Endothelial cell of umbilical vein (primary cell): Measurements from ENCODE around the gene MYL5. TPM values are rescaled to one million over a fixed set of nuclear protein-coding genes. Genes with fewer than 3 reads are reported as not detected.

Experiments used
- BruUV-seq: library from RNA; stranded (reverse); fragments of 400-500 nt; replicated peaks from 2 replicates; lab custom pipeline; 2021; lab: Mats Ljungman, UMichigan
- CTCF ChIA-PET: fragments of 300-600, 350-600 bp; sonication (Branson Sonifier 250); formaldehyde crosslinking; loops from one replicate; lab custom pipeline; 2021; ENCODE audit warnings: antibody characterized with exemption, inconsistent platforms; lab: Charles Lee
- POLR2A ChIA-PET: fragments of 300-600, 350-600 bp; sonication (Branson Sonifier 250); formaldehyde crosslinking; loops from one replicate; lab custom pipeline; 2021; ENCODE audit warnings: antibody characterized with exemption, inconsistent platforms; lab: Charles Lee
- DNase-seq: peaks from one replicate; pipeline ENCODE4 v3.0.0-alpha.2; 2011; ENCODE audit warnings: low read depth, low spot score
- FAIRE-seq: peaks from 2 replicates; lab custom pipeline; 2011; peaks lifted over from hg19 to GRCh38; lab: Jason Lieb, UNC
- H2AFZ ChIP-seq: 2 replicates; pipeline ENCODE4 v1.6.0; 2012; ENCODE audit warnings: low read depth, low read length, control low read depth, inconsistent platforms
- H3K27ac ChIP-seq: 2 replicates; pipeline ENCODE4 v1.5.1; 2011; ENCODE audit warnings: low read depth, mild to moderate bottlenecking, control low read depth, low read length, moderate library complexity; ENCODE audit not compliant: insufficient read depth
- H3K27me3 ChIP-seq, 2 experiments: 2 replicates each; pipeline versions ENCODE4 v1.6.0 to v1.6.1; 2011; ENCODE audit warnings: low read length in 2 of 2, mixed read lengths in 1 of 2; ENCODE audit not compliant: control insufficient read depth in 2 of 2, insufficient read depth in 2 of 2
- H3K36me3 ChIP-seq, 2 experiments: 2 replicates in 1 of 2; 3 replicates in 1 of 2; pipeline ENCODE4 v1.5.1; 2011; ENCODE audit warnings: low read length in 2 of 2, mild to moderate bottlenecking in 1 of 2, moderate library complexity in 1 of 2; ENCODE audit not compliant: control insufficient read depth in 2 of 2, insufficient read depth in 2 of 2; ENCODE audit errors: extremely low read depth in 1 of 2
- H3K4me1 ChIP-seq: 3 replicates; pipeline ENCODE4 v1.5.1; 2011; ENCODE audit warnings: mild to moderate bottlenecking, low read length; ENCODE audit not compliant: control insufficient read depth, insufficient read depth; ENCODE audit errors: extremely low read depth
- H3K4me2 ChIP-seq: 2 replicates; pipeline ENCODE4 v1.6.1; 2011; ENCODE audit warnings: low read length, control low read depth, mixed read lengths; ENCODE audit not compliant: insufficient read depth
- H3K4me3 ChIP-seq, 3 experiments: fragments of 200-600 bp in 1 of 3; sonication (generic), shearing (Covaris generic) in 1 of 3; replicated peaks in 1 of 3; 2 replicates each; pipeline ENCODE4 v1.5.1; 2011 to 2016; ENCODE audit warnings: control low read depth in 3 of 3, low read length in 3 of 3, mild to moderate bottlenecking in 2 of 3, inconsistent platforms in 1 of 3, low read depth in 1 of 3, moderate library complexity in 1 of 3; ENCODE audit not compliant: insufficient read depth in 1 of 3
- H3K79me2 ChIP-seq: 2 replicates; pipeline ENCODE4 v1.6.0; 2012; ENCODE audit warnings: low read length, inconsistent platforms; ENCODE audit not compliant: control insufficient read depth, insufficient read depth
- H3K9ac ChIP-seq: replicated peaks from 2 replicates; pipeline ENCODE3; 2011; ENCODE audit warnings: low read length, control low read depth; ENCODE audit not compliant: insufficient read depth; ENCODE audit errors: extremely low read depth
- H3K9me1 ChIP-seq: replicated peaks from 3 replicates; pipeline ENCODE4 v1.6.0; 2011; ENCODE audit warnings: mild to moderate bottlenecking, low read length; ENCODE audit not compliant: control insufficient read depth, insufficient read depth; ENCODE audit errors: extremely low read depth
- H3K9me3 ChIP-seq: replicated peaks from 2 replicates; pipeline ENCODE4 v1.5.1; 2012; ENCODE audit warnings: low read length, inconsistent platforms; ENCODE audit not compliant: control insufficient read depth, insufficient read depth
- H4K20me1 ChIP-seq: replicated peaks from 2 replicates; pipeline ENCODE3; 2011; ENCODE audit warnings: mild to moderate bottlenecking, low read length; ENCODE audit not compliant: control insufficient read depth, insufficient read depth; ENCODE audit errors: extremely low read depth
- CTCF ChIP-seq, 2 donors: IDR thresholded peaks; 1 replicate in 1 of 2; 2 replicates in 1 of 2; pipeline ENCODE4 v1.5.1; 2011; ENCODE audit warnings: low read length in 2 of 2, mild to moderate bottlenecking in 2 of 2, moderate library complexity in 2 of 2, control low read depth in 1 of 2, inconsistent platforms in 1 of 2, low read depth in 1 of 2; ENCODE audit not compliant: insufficient read depth in 1 of 2; ENCODE audit errors: extremely low read depth in 1 of 2
- EZH2 ChIP-seq: IDR thresholded peaks from 2 replicates; pipeline ENCODE4 v1.6.1; 2012; ENCODE audit warnings: borderline replicate concordance, low read depth, mild to moderate bottlenecking, moderate library complexity, low read length, inconsistent platforms; ENCODE audit not compliant: severe bottlenecking
- GATA2 ChIP-seq: IDR thresholded peaks from 2 replicates; pipeline ENCODE4 v1.7.0; 2011; ENCODE audit warnings: low read depth, mild to moderate bottlenecking, moderate library complexity, mixed read lengths, low read length; ENCODE audit not compliant: insufficient read length, insufficient read depth
- JUN ChIP-seq: IDR thresholded peaks from 2 replicates; pipeline ENCODE4 v1.6.1; 2011; ENCODE audit warnings: borderline replicate concordance, low read depth; ENCODE audit not compliant: insufficient read length, insufficient read depth
- MAX ChIP-seq: IDR thresholded peaks from 2 replicates; pipeline ENCODE4 v1.6.1; 2011; ENCODE audit not compliant: insufficient read depth, insufficient read length
- POLR2A ChIP-seq: IDR thresholded peaks from 2 replicates; pipeline ENCODE4 v1.6.1; 2012; ENCODE audit warnings: low read depth, mild to moderate bottlenecking, control low read depth, low read length
- POLR2AphosphoS5 ChIP-seq: IDR thresholded peaks from 2 replicates; pipeline ENCODE4 v1.6.1; 2012; ENCODE audit warnings: low read depth, mild to moderate bottlenecking, control low read depth, low read length, moderate library complexity; ENCODE audit not compliant: insufficient read depth
- dilution Hi-C: fragments of 300-500 bp; cut with MboI; formaldehyde crosslinking; loops from one replicate; pipeline ENCODE4 v1.15.0; 2019; ENCODE audit warnings: low sequenced_read_pairs; ENCODE audit not compliant: extremely low pct_ligation_motif_present
- intact Hi-C: fragments of 100-400 bp; cut with micrococcal nuclease; formaldehyde crosslinking; loops from one replicate; pipeline ENCODE4 v1.10.0; 2022
- polyA plus RNA-seq, 4 experiments: library from polyadenylated mRNA; depleted of rRNA in 3 of 4; stranded (reverse) in 3 of 4; unstranded in 1 of 4; fragments of >200 nt; gene quantifications; 2 replicates each; pipeline versions ENCODE4 v1.2.1 to v1.2.3, GENCODE V29; 2011 to 2012; ENCODE audit warnings: missing spikeins in 1 of 4
- total RNA-seq: library from RNA; stranded (reverse); gene quantifications from 2 replicates; pipeline ENCODE4 v1.2.3, GENCODE V29; 2021

Gene MYL5
- total and polyA plus RNA-seq, 2 donors (not counting 3 experiments of a cell fraction or from before 2014, with no cell fraction given), result 12.3 to 13.4 TPM

GRCh38 chr4:650951-651883 is 23.1 kb upstream of the MYL5 start:
- Histone ChIP-seq H3K4me1 (no peaks in the 10 kb centered on the region), H3K27ac (no peak overlapping the region), H3K36me3 (no peaks in the 10 kb centered on the region), H3K9ac (no peak overlapping the region), H4K20me1 (no peaks in the 10 kb centered on the region), H2AFZ (no peak overlapping the region), H3K4me2 (no peak overlapping the region), H3K4me3 (no peak overlapping the region), H3K79me2 (no peaks in the 10 kb centered on the region), H3K9me1 (no peaks in the 10 kb centered on the region), H3K27me3 (no peaks in the 10 kb centered on the region), H3K9me3 (no peaks in the 10 kb centered on the region)
- ChIA-PET CTCF (no interaction called here), POLR2A (no interaction called here)
- no peak for DNase-seq
- TF ChIP-seq MAX (no peak), POLR2AphosphoS5 (no peak), POLR2A (no peak)
- intact Hi-C loops (no loop called here), dilution Hi-C loops (no loop called here)
- FAIRE-seq, result no peak
- no TSS peak for BruUV-seq

- Histone ChIP-seq H3K4me1 (no peaks in the 10 kb centered on the region), H3K9me3 (no peaks in the 10 kb centered on the region), H3K36me3 (no peaks in the 10 kb centered on the region), H4K20me1 (no peaks in the 10 kb centered on the region), H3K79me2 (no peaks in the 10 kb centered on the region), H2AFZ (no peak overlapping the region), H3K9me1 (no peaks in the 10 kb centered on the region), H3K4me3 (no peak overlapping the region), H3K27me3 (no peaks in the 10 kb centered on the region), H3K27ac (no peak overlapping the region), H3K9ac (no peak overlapping the region), H3K4me2 (no peak overlapping the region)
- dilution Hi-C loops, result no loop called here
- DNase-seq, result no peak
- POLR2A ChIA-PET, result no interaction called here
- no peak for FAIRE-seq
- no TSS peak for BruUV-seq
- intact Hi-C loops, result no loop called here
- CTCF ChIA-PET, result no interaction called here
- TF ChIP-seq MAX (no peak), POLR2AphosphoS5 (no peak), GATA2 (no peak), EZH2 (no peak), CTCF (IDR thresholded peaks at IDR 0.05; ENCODE audit: extremely low read depth in 1 of 2, insufficient read depth in 1 of 2, low read depth in 1 of 2, low read length in 2 of 2) (no peak), JUN (no peak)
Observed at GRCh38 chr4:651884-652642, 22.3 kb upstream of the MYL5 start.
